OCI-LY7 (cell line): ENCODE results near the gene ABCA5.

Experiments
- EZH2phosphoT487 ChIP-seq: fragments of 200-600 bp; sonication (generic); IDR thresholded peaks from 2 replicates; pipeline ENCODE4 v1.6.1; 2018; ENCODE audit warnings: low read depth, borderline replicate concordance, mild to moderate bottlenecking, mixed run types, antibody characterized with exemption, low read length, moderate library complexity, mixed read lengths
- TF ChIP-seq, protein P1 (sequence below): fragments of 200-600 bp; sonication (generic); conservative IDR thresholded peaks from 2 replicates; pipeline ENCODE4 v1.5.1; 2014; ENCODE audit warnings: mild to moderate bottlenecking, antibody characterized with exemption, low read length, moderate library complexity, mixed read lengths

DNA sequence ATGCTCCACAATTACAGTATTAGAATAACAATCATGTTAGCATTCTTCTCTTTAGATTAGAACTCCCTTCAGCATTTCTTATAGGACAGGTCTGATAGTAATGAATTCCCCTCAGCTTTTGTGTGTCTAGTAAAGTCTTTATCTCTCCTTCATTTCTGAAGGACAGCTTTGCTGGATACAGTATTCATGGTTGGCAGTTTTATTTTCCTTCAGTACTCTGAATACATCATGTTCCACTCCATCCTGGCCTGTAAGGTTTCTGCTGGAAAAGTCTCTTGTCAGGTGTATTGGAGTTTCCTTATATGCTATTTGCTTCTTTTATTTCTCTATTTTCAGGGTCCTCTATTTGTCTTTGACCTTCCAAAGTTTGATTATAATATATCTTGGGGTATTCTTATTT lies 94.3 kb downstream of the ABCA5 start:
- TF ChIP-seq, protein P1, sequence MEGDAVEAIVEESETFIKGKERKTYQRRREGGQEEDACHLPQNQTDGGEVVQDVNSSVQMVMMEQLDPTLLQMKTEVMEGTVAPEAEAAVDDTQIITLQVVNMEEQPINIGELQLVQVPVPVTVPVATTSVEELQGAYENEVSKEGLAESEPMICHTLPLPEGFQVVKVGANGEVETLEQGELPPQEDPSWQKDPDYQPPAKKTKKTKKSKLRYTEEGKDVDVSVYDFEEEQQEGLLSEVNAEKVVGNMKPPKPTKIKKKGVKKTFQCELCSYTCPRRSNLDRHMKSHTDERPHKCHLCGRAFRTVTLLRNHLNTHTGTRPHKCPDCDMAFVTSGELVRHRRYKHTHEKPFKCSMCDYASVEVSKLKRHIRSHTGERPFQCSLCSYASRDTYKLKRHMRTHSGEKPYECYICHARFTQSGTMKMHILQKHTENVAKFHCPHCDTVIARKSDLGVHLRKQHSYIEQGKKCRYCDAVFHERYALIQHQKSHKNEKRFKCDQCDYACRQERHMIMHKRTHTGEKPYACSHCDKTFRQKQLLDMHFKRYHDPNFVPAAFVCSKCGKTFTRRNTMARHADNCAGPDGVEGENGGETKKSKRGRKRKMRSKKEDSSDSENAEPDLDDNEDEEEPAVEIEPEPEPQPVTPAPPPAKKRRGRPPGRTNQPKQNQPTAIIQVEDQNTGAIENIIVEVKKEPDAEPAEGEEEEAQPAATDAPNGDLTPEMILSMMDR, result no peak
- no peak for TF ChIP-seq EZH2phosphoT487
